ENCODE measurements around the gene ACACA. TPM values are rescaled to one million over a fixed set of nuclear protein-coding genes. Genes with fewer than 3 reads are reported as not detected.
"Not testable (repeated sequence)": the region's sequence is repeated elsewhere in the genome, so short reads cannot be mapped to it uniquely, and the experiment has no call there.

ACACA gene
- polyA plus RNA-seq, 1 donor: 24.6 TPM

DNA sequence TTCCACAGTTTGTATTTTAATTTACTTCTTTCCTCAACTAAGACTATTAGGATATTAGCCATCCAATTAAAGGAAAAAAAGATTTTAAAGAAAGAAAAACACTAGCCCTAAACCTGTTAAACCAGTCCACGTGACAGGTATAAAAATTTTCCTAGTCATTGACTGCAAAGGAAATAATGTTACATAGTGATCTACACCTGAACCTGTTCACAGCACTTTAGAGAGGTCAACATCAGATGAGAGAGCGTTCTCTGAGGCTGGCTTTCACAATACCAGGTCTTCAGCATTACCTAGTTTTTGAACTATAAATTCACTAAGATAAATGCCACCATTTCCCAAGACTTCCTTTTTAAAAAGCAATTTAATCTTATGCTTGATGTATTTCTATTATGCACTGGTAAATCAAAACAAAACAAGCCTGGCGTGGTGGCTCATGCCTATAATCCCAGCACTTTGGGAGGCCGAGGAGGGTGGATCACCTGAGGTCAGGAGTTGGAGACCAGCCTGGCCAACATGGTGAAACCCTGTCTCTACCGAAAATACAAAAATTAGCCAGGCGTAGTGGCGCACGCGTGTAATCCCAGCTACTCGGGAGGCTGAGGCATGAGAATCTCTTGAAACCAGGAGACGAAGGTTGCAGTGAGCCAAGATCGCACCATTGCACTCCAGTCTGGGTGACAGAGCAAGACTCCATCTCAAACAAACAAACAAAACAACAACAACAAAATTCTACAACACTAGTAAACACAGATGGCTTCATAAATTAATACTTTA, 49.7 kb downstream of the ACACA start:
- not testable (repeated sequence) for H3K36me3 ChIP-seq (ENCODE audit: control insufficient read depth, insufficient read depth, low read length); H3K4me1 ChIP-seq (ENCODE audit: control insufficient read depth, insufficient read depth, low read length); H3K9me3 ChIP-seq (ENCODE audit: control insufficient read depth, low read depth, low read length); H3K4me3 ChIP-seq (ENCODE audit: low read length); H3K27me3 ChIP-seq (ENCODE audit: control insufficient read depth, insufficient read depth, low read length)
- peak overlapping the region; percentile 10 for H3K27ac ChIP-seq (ENCODE audit: low read length)
- 49% methylated on average over 3 of the region's 12 CpGs for WGBS (ENCODE audit: insufficient coverage, low lambda C conversion rate)
- peak in 1 of 2 donors; percentile 41 for DNase-seq

DNA sequence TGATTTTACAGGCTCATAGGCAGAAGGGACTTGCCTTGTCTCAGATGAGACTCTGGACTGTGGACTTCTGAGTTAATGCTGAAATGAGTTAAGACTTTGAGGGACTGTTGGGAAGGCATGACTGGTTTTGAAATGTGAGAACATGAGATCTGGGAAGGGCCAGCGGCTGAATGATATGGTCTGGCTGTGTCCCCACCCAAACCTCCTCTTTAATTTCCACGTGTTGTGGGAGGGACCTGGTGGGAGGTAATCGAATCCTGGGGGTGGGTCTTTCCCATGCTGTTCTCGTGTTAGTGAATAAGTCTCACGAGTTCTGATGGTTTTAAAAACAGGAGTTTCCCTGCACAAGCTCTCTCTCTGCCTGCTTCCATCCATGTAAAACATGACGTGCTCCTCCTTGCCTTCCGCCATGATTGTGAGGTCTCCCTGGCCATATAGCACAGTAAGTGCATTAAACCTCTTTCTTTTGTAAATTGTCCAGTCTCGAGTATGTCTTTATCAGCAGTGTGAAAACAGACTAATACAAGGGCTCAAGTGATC, 59.7 kb downstream of the ACACA start:
- H3K4me3 ChIP-seq (ENCODE audit: low read length); H3K36me3 ChIP-seq (ENCODE audit: control insufficient read depth, insufficient read depth, low read length); H3K9me3 ChIP-seq (ENCODE audit: control insufficient read depth, low read depth, low read length); H3K27me3 ChIP-seq (ENCODE audit: control insufficient read depth, insufficient read depth, low read length); H3K4me1 ChIP-seq (ENCODE audit: control insufficient read depth, insufficient read depth, low read length): not testable (repeated sequence)
- no CpG with 5 or more reads among the region's 8 CpGs for WGBS (ENCODE audit: insufficient coverage, low lambda C conversion rate)
- peak overlapping the region; percentile 65 for H3K27ac ChIP-seq (ENCODE audit: low read length)
- peak; percentile 9 to 55 for DNase-seq

DNA sequence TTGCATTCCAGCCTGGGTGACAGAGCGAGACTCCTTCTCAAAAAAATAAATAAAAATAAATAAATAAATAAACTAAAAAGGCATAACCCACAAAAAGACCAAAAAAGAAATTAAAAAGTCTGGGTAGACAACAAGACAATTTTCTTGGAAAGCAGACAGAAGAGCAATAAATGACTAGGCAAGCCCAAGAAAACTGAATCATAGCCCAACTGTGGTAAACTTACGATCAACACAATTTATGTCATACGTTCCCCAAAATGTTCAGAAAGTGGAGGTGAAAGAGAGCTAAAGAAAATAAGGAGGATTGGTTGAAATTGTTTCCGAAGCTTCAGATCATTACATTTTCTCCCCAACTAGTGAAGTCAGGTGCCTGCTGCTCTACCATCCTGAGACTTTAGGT, 62.1 kb downstream of the ACACA start:
- Histone ChIP-seq H3K27me3 (ENCODE audit: control insufficient read depth, insufficient read depth, low read length) (no peaks in the 10 kb centered on the region), H3K27ac (ENCODE audit: low read length) (no peak overlapping the region), H3K4me3 (ENCODE audit: low read length) (no peak overlapping the region), H3K36me3 (ENCODE audit: control insufficient read depth, insufficient read depth, low read length) (peaks cover 2% of the 10 kb centered on the region), H3K9me3 (ENCODE audit: control insufficient read depth, low read depth, low read length) (peaks cover 8% of the 10 kb centered on the region), H3K4me1 (ENCODE audit: control insufficient read depth, insufficient read depth, low read length) (no peaks in the 10 kb centered on the region)
- WGBS (ENCODE audit: insufficient coverage, low lambda C conversion rate): 100% methylated on average over 3 of the region's 4 CpGs
- DNase-seq: no peak

DNA sequence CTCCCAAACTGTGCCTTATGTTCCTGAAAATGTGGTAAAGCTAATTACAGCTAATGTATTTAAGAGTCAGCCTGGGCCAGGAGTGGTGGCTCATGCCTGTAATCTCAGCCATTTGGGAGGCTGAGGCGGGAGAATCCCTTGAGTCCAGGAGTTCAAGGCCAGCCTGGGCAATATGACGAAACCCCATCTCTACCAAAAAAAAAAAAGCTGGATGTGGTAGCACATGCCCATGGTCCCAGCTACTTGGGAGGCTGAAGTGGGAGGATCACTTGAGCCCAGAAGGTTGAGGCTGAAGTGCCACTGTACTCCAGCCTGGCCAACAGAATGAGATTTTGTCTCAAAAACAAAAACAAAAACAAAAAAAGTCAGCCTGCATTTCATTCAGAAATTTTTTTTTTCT, 64.0 kb downstream of the ACACA start:
- Histone ChIP-seq H3K27me3 (ENCODE audit: control insufficient read depth, insufficient read depth, low read length) (no peaks in the 10 kb centered on the region), H3K9me3 (ENCODE audit: control insufficient read depth, low read depth, low read length) (peaks cover 8% of the 10 kb centered on the region)
- WGBS (ENCODE audit: insufficient coverage, low lambda C conversion rate): no CpG with 5 or more reads among the region's 2 CpGs

DNA sequence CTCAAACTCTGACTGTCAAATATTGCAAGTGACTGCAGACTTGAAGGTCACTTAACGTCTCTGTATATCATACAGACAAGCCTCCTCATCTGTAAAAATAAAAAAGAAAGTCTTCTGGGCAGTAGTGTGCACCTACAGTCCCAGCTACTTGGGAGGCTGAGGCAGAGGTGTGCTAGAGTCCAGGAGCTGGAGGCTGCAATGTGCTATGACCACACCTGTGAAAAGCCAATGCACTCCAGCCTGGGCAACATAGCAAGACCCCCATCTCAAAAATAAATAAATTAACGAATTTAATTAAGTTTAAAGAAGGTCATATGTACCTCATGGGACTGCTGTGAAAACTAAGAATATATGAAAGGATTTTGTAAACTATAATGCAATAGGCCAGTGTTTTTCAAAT, 65.8 kb downstream of the ACACA start:
- Histone ChIP-seq H3K9me3 (ENCODE audit: control insufficient read depth, low read depth, low read length) (no peaks in the 10 kb centered on the region), H3K36me3 (ENCODE audit: control insufficient read depth, insufficient read depth, low read length) (peaks cover 10% of the 10 kb centered on the region), H3K27ac (ENCODE audit: low read length) (no peak overlapping the region), H3K4me1 (ENCODE audit: control insufficient read depth, insufficient read depth, low read length) (no peaks in the 10 kb centered on the region), H3K27me3 (ENCODE audit: control insufficient read depth, insufficient read depth, low read length) (no peaks in the 10 kb centered on the region), H3K4me3 (ENCODE audit: low read length) (no peak overlapping the region)
- no CpG with 5 or more reads among the region's 2 CpGs for WGBS (ENCODE audit: insufficient coverage, low lambda C conversion rate)
- DNase-seq: no peak

More for the DNA sequence above, 64.0 kb downstream of the ACACA start:
- Histone ChIP-seq H3K4me1 (ENCODE audit: control insufficient read depth, insufficient read depth, low read length) (no peaks in the 10 kb centered on the region), H3K4me3 (ENCODE audit: low read length) (no peak overlapping the region), H3K36me3 (ENCODE audit: control insufficient read depth, insufficient read depth, low read length) (peaks cover 2% of the 10 kb centered on the region), H3K27ac (ENCODE audit: low read length) (no peak overlapping the region)
- DNase-seq: no peak

DNA sequence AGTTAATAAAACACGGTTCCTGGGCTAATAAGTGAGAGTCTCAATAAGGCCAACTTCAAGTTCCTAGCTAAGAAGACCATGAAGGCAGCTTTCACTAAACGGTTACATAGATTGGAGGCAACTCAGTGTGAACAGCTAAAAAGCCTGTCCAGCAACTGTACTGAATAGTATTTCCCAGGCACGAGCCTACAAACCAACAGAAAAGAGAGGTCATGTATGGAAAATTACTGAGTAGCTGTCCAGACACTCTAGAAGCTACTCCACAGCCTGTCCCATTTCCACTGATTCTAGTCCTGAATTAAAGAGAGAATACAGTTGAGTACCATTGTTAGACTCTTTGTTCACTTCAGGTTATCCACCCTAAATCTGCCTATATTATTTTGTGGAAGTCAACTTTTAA, 67.3 kb downstream of the ACACA start:
- Histone ChIP-seq H3K9me3 (ENCODE audit: control insufficient read depth, low read depth, low read length) (no peaks in the 10 kb centered on the region), H3K4me3 (ENCODE audit: low read length) (no peak overlapping the region), H3K36me3 (ENCODE audit: control insufficient read depth, insufficient read depth, low read length) (peaks cover 8% of the 10 kb centered on the region), H3K4me1 (ENCODE audit: control insufficient read depth, insufficient read depth, low read length) (no peaks in the 10 kb centered on the region), H3K27me3 (ENCODE audit: control insufficient read depth, insufficient read depth, low read length) (no peaks in the 10 kb centered on the region), H3K27ac (ENCODE audit: low read length) (no peak overlapping the region)
- no CpG with 5 or more reads among the region's 3 CpGs for whole genome bisulfite sequencing (ENCODE audit: insufficient coverage, low lambda C conversion rate)
- no peak for DNase-seq

DNA sequence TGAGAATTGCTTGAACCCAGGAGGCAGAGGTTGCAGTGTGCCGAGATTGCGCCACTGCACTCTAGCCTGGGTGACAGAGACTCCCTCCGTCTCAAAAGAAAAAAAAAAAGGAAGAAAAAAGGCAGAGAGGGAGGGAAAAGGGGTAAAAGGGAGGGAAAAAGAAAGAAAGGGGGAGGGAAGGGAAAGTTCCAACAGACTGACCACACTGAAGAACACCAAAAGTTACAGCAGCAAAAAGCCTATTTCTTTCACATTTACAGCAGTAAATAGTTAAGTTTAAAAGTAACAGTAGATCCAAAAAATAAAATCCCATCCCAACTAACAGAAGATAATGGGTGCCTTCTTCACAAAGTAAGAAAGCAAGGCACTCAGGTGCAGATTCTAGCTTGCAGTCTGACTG, 67.8 kb downstream of the ACACA start:
- H3K9me3 ChIP-seq (ENCODE audit: control insufficient read depth, low read depth, low read length): no peaks in the 10 kb centered on the region
- no peaks in the 10 kb centered on the region for H3K4me1 ChIP-seq (ENCODE audit: control insufficient read depth, insufficient read depth, low read length)
- H3K4me3 ChIP-seq (ENCODE audit: low read length): no peak overlapping the region
- no peak overlapping the region for H3K27ac ChIP-seq (ENCODE audit: low read length)
- DNase-seq: no peak
- H3K27me3 ChIP-seq (ENCODE audit: control insufficient read depth, insufficient read depth, low read length): no peaks in the 10 kb centered on the region
- 60% methylated on average over 1 of the region's 3 CpGs for WGBS (ENCODE audit: insufficient coverage, low lambda C conversion rate)
- H3K36me3 ChIP-seq (ENCODE audit: control insufficient read depth, insufficient read depth, low read length): peaks cover 8% of the 10 kb centered on the region

DNA sequence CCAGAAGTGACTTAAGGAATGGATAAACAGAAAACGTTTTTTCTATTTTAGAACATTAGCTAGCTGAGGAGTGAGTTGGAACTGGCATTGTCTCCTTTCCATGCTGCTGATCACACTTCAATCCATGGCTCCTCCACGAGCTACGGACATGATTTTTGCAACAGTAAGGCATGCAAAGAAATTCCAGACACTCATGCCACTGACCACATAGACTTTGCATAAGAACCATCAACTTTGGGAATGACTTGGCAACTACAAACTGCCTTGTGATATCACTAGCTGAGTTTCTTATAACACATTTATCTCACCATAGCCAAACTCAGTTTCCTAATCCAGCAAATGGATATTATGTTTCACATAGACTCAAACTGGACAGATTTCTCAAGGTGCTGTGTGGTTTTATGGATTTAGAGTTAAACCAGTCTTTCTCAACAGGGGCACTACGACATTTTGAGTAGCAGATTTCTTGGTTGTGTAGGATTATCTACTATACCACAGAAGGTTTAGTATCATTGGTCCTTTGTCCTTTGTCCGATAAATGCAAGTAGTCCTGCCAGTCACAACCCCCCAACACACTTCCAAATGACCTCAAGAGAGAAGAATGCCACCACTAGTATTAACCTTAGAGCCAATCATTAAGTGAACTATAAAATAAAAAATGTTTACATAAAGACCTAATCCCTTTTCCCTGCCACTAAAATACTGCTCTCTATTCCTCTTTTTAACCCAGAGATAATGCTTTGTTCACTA, 79.1 kb downstream of the ACACA start:
- H3K27ac ChIP-seq (ENCODE audit: low read length): no peak overlapping the region
- DNase-seq: no peak
- no peak overlapping the region for H3K4me3 ChIP-seq (ENCODE audit: low read length)
- no peaks in the 10 kb centered on the region for H3K27me3 ChIP-seq (ENCODE audit: control insufficient read depth, insufficient read depth, low read length)
- WGBS (ENCODE audit: insufficient coverage, low lambda C conversion rate): 50% methylated on average over 1 of the region's 5 CpGs
- H3K4me1 ChIP-seq (ENCODE audit: control insufficient read depth, insufficient read depth, low read length): no peaks in the 10 kb centered on the region
- H3K9me3 ChIP-seq (ENCODE audit: control insufficient read depth, low read depth, low read length): no peaks in the 10 kb centered on the region
- H3K36me3 ChIP-seq (ENCODE audit: control insufficient read depth, insufficient read depth, low read length): peaks cover 17% of the 10 kb centered on the region

DNA sequence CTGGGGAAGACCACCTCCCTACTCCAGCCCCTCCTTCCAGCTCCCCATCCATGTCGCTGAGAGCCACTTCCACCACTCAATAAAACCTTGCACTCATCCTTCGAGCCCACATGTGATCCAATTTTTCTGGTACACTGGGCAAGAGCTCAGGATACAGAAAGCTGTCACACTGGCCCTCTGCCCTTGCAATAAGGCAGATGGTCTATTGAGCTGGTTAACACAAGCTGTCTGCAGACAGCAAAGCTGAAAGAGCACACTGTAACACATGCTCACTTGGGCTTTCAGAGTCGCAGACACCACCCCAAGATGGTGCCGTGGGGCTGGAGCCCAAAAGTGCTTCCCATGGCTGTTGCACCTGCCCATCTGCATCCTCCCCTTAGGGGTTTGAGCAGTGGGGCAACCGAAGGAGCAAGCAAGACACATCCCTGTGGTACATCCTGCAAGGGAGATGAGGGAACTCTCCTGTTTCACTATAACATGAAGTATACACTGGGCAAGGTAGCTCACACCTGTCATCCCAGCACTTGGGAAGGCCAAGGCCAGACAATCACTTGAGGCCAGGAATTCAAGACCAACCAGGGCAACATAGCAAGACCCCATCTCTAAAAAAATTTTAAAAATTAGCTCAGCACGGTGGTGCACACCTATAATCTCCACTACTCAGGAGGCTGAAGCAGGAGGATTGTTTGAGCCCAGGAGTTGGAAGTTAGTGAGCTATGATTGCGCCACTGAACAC, 83.6 kb downstream of the ACACA start:
- no peak for DNase-seq
- Histone ChIP-seq H3K27ac (ENCODE audit: low read length) (no peak overlapping the region), H3K9me3 (ENCODE audit: control insufficient read depth, low read depth, low read length) (no peaks in the 10 kb centered on the region), H3K36me3 (ENCODE audit: control insufficient read depth, insufficient read depth, low read length) (peaks cover 6% of the 10 kb centered on the region), H3K4me3 (ENCODE audit: low read length) (no peak overlapping the region), H3K27me3 (ENCODE audit: control insufficient read depth, insufficient read depth, low read length) (no peaks in the 10 kb centered on the region), H3K4me1 (ENCODE audit: control insufficient read depth, insufficient read depth, low read length) (no peaks in the 10 kb centered on the region)
- WGBS (ENCODE audit: insufficient coverage, low lambda C conversion rate): 100% methylated on average over 1 of the region's 7 CpGs

DNA sequence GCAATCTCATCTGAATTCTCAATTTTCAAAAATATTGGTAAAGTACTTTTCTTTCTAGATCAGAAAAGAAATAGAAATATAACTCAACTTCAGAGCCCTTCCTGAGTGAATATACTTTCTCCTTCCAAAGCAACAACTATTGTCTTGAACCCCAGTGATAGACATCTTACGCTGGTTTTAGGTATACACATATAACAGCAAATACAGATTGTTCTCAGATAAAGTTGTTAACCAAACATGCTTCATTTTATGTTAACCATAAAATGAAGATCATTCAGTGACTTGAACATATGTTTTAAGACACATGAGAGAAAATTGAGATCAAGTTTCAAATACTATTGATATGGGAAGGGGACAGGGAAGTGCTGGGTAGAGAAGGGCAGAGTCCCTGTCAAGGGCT, 84.5 kb downstream of the ACACA start:
- no CpG with 5 or more reads among the region's 1 CpG for WGBS (ENCODE audit: insufficient coverage, low lambda C conversion rate)
- H3K27me3 ChIP-seq (ENCODE audit: control insufficient read depth, insufficient read depth, low read length): no peaks in the 10 kb centered on the region
- H3K4me3 ChIP-seq (ENCODE audit: low read length): no peak overlapping the region
- no peaks in the 10 kb centered on the region for H3K4me1 ChIP-seq (ENCODE audit: control insufficient read depth, insufficient read depth, low read length)
- H3K27ac ChIP-seq (ENCODE audit: low read length): no peak overlapping the region
- no peaks in the 10 kb centered on the region for H3K36me3 ChIP-seq (ENCODE audit: control insufficient read depth, insufficient read depth, low read length)
- no peaks in the 10 kb centered on the region for H3K9me3 ChIP-seq (ENCODE audit: control insufficient read depth, low read depth, low read length)
- no peak for DNase-seq

Measured in large intestine (tissue), 3 donors.